DMS79 treated with DMSO at 0.1 percent for 48 hours (cell line): ENCODE results near the gene PHF13.

ENCODE experiments used
- DNase-seq: peaks from one replicate; lab custom pipeline; 2025; lab: John Stamatoyannopoulos, UW

PHF13 gene

DNA sequence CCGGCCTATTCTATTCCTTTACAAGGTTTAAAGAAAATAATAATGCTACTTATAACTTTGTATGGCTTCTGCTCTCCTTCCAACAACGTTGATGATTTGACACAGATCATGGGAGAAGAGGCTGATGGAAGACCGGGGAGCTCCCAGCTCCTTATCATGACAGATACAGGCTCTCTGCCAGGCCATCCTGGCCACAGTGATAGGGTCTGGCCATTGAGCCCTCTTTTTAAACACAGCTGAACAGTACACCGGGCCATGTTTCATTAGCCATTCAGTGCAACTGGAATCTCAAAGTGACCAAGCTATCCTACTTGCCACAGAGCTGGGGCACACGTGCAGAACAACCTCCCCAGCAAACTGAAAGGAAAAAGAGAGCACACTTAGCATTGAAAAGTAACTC, 53.2 kb downstream of the PHF13 start:
- DNase-seq = no peak

- DNase-seq = no peak
Measured at GRCh38 chr1:6667139-6667538, 53.6 kb downstream of the PHF13 start.

GRCh38 chr1:6668503-6668902, 55.0 kb downstream of the PHF13 start:
- no peak for DNase-seq

GRCh38 chr1:6672558-6672957, 59.0 kb downstream of the PHF13 start:
- no peak for DNase-seq
